ENCODE data around the gene FN1. TPM values are rescaled to one million over a fixed set of nuclear protein-coding genes. Genes with fewer than 3 reads are reported as not detected.

FN1 gene
- total RNA-seq, 5 donors from 2014 or later (not counting 1 experiment from before 2014, with no cell fraction given) = 5.7 to 7.1 (median 6.7) TPM; not detected in 2

Other genes starting within 250 kb of the FN1 start
- gene ATIC, start 124.0 kb downstream of the FN1 start, total RNA-seq = 10 to 100 TPM; 61.9 to 97.4 (median 78.8) TPM

Data from T-cell (primary cell).